H1 (cell line): ENCODE measurements around the gene ZNF649. TPM values are rescaled to one million over a fixed set of nuclear protein-coding genes. Genes with fewer than 3 reads are reported as not detected.

ENCODE experiments used
- CTCF ChIA-PET: fragments of 300-600 bp; sonication (Branson Sonifier 250); formaldehyde crosslinking; loops from one replicate; lab custom pipeline; 2021; ENCODE audit not compliant: partially characterized antibody; lab: Charles Lee
- POLR2A ChIA-PET: fragments of 300-600 bp; sonication (Branson Sonifier 250); formaldehyde crosslinking; loops from one replicate; lab custom pipeline; 2021; ENCODE audit warnings: inconsistent platforms; ENCODE audit not compliant: partially characterized antibody; lab: Charles Lee
- DNase-seq, 2 experiments: peaks; one replicate each; pipeline versions ENCODE4 v3.0.0 to v3.0.0-alpha.2; 2010 to 2022; ENCODE audit warnings: low spot score in 2 of 2, low read depth in 1 of 2, mixed read lengths in 1 of 2
- FAIRE-seq: peaks from 2 replicates; lab custom pipeline; 2011; peaks lifted over from hg19 to GRCh38; lab: Jason Lieb, UNC
- H2AFZ ChIP-seq: 2 replicates; pipeline ENCODE4 v1.8.1; 2012; ENCODE audit warnings: low read length, inconsistent platforms
- H2AK5ac ChIP-seq: 2 replicates; pipeline ENCODE4 v1.6.1; 2013; ENCODE audit warnings: low read depth, low read length
- H2BK120ac ChIP-seq: replicated peaks from 2 replicates; pipeline ENCODE3; 2013; ENCODE audit warnings: low read depth, low read length, inconsistent platforms
- H2BK12ac ChIP-seq: 2 replicates; pipeline ENCODE4 v1.6.1; 2013; ENCODE audit warnings: low read depth, low read length
- H2BK15ac ChIP-seq: 2 replicates; pipeline ENCODE4 v1.6.1; 2013; ENCODE audit warnings: low read length
- H2BK20ac ChIP-seq: 2 replicates; pipeline ENCODE4 v1.6.1; 2013; ENCODE audit warnings: low read length
- H2BK5ac ChIP-seq: 2 replicates; pipeline ENCODE4 v1.6.1; 2013; ENCODE audit warnings: low read depth, low read length
- H3K14ac ChIP-seq: 2 replicates; pipeline ENCODE4 v1.6.1; 2013; ENCODE audit warnings: inconsistent platforms; ENCODE audit not compliant: insufficient read length
- H3K18ac ChIP-seq: 2 replicates; pipeline ENCODE4 v1.6.1; 2013; ENCODE audit warnings: low read length; ENCODE audit errors: extremely low read depth
- H3K23ac ChIP-seq: 2 replicates; pipeline ENCODE4 v1.6.1; 2013; ENCODE audit warnings: inconsistent platforms; ENCODE audit not compliant: insufficient read length
- H3K23me2 ChIP-seq: 2 replicates; pipeline ENCODE4 v1.6.1; 2013; ENCODE audit warnings: low read depth, low read length
- H3K27ac ChIP-seq: 2 replicates; pipeline ENCODE4 v1.6.1; 2011; ENCODE audit warnings: low read depth, low read length, inconsistent platforms
- H3K27me3 ChIP-seq, 4 experiments: replicated peaks in 1 of 4; 1 replicate in 1 of 4; 2 replicates in 3 of 4; pipeline versions ENCODE4 v1.6.1 to v1.8.1; 2011 to 2013; ENCODE audit warnings: low read length in 3 of 4, mild to moderate bottlenecking in 3 of 4, inconsistent platforms in 2 of 4, mixed read lengths in 2 of 4, moderate library complexity in 1 of 4; ENCODE audit not compliant: control insufficient read depth in 3 of 4, insufficient read depth in 3 of 4; ENCODE audit errors: extremely low read depth in 1 of 4
- H3K36me3 ChIP-seq, 4 experiments: 2 replicates each; pipeline versions ENCODE4 v1.6.1 to v1.8.1; 2011 to 2013; ENCODE audit warnings: mild to moderate bottlenecking in 4 of 4, low read length in 3 of 4, moderate library complexity in 2 of 4, control low read depth in 1 of 4, inconsistent platforms in 1 of 4; ENCODE audit not compliant: insufficient read depth in 4 of 4, control insufficient read depth in 2 of 4
- H3K4ac ChIP-seq: replicated peaks from 2 replicates; pipeline ENCODE3; 2013; ENCODE audit warnings: low read length, low read depth, mixed read lengths, inconsistent platforms; ENCODE audit not compliant: insufficient read length
- H3K4me1 ChIP-seq, 4 experiments: replicated peaks in 1 of 4; 1 replicate in 1 of 4; 2 replicates in 3 of 4; pipeline versions ENCODE4 v1.6.1 to v1.8.1; 2011 to 2013; ENCODE audit warnings: low read length in 3 of 4, inconsistent platforms in 2 of 4, mixed read lengths in 1 of 4; ENCODE audit not compliant: insufficient read depth in 4 of 4, control insufficient read depth in 3 of 4
- H3K4me2 ChIP-seq, 2 experiments: 2 replicates each; pipeline versions ENCODE4 v1.6.1 to v1.8.1; 2011 to 2013; ENCODE audit warnings: low read depth in 2 of 2, low read length in 2 of 2, control low read depth in 1 of 2, inconsistent platforms in 1 of 2, mild to moderate bottlenecking in 1 of 2; ENCODE audit not compliant: insufficient read depth in 1 of 2
- H3K4me3 ChIP-seq, 4 experiments: fragments of 200-600, 300-600 bp in 1 of 4; sonication (generic), shearing (Covaris generic), sonication (Bioruptor Twin) in 1 of 4; 2 replicates each; pipeline versions ENCODE4 v1.5.1 to v1.8.1; 2011 to 2016; ENCODE audit warnings: low read length in 4 of 4, low read depth in 3 of 4, control low read depth in 2 of 4, inconsistent platforms in 2 of 4, mild to moderate bottlenecking in 2 of 4, mixed read lengths in 1 of 4, moderate library complexity in 1 of 4; ENCODE audit not compliant: insufficient read depth in 2 of 4; ENCODE audit errors: extremely low read depth in 1 of 4
- H3K56ac ChIP-seq: replicated peaks from 2 replicates; pipeline ENCODE3; 2013; ENCODE audit warnings: low read depth, mild to moderate bottlenecking, mixed read lengths, low read length, inconsistent platforms; ENCODE audit not compliant: insufficient read length
- H3K79me1 ChIP-seq: 2 replicates; pipeline ENCODE4 v1.6.1; 2013; ENCODE audit warnings: low read depth, low read length, control low read depth
- H3K79me2 ChIP-seq, 2 experiments: 2 replicates each; pipeline versions ENCODE4 v1.6.1 to v1.8.1; 2012 to 2013; ENCODE audit warnings: low read length in 2 of 2, mild to moderate bottlenecking in 2 of 2, inconsistent platforms in 1 of 2; ENCODE audit not compliant: insufficient read depth in 2 of 2, control insufficient read depth in 1 of 2
- H3K9ac ChIP-seq, 4 experiments: replicated peaks in 1 of 4; 1 replicate in 1 of 4; 2 replicates in 3 of 4; pipeline versions ENCODE4 v1.6.1 to v1.8.1; 2011 to 2013; ENCODE audit warnings: low read depth in 3 of 4, low read length in 3 of 4, control low read depth in 2 of 4, mild to moderate bottlenecking in 2 of 4, moderate library complexity in 2 of 4, inconsistent platforms in 1 of 4; ENCODE audit errors: extremely low read depth in 1 of 4
- H3K9me3 ChIP-seq, 2 experiments: 2 replicates each; pipeline versions ENCODE4 v1.6.1 to v1.8.1; 2012 to 2013; ENCODE audit warnings: mild to moderate bottlenecking in 2 of 2, moderate library complexity in 2 of 2, control low read depth in 1 of 2, inconsistent platforms in 1 of 2, low read depth in 1 of 2, low read length in 1 of 2, mixed read lengths in 1 of 2; ENCODE audit not compliant: insufficient read depth in 2 of 2
- H4K20me1 ChIP-seq, 2 experiments: replicated peaks in 1 of 2; 2 replicates each; pipeline versions ENCODE3 to v1.8.1; 2011 to 2013; ENCODE audit warnings: inconsistent platforms in 2 of 2, low read length in 2 of 2, mild to moderate bottlenecking in 1 of 2; ENCODE audit not compliant: insufficient read depth in 2 of 2, control insufficient read depth in 1 of 2
- H4K5ac ChIP-seq: 2 replicates; pipeline ENCODE4 v1.6.1; 2013; ENCODE audit warnings: low read length, low read depth, mixed read lengths, inconsistent platforms; ENCODE audit not compliant: insufficient read length
- H4K8ac ChIP-seq: 2 replicates; pipeline ENCODE4 v1.8.0; 2013; ENCODE audit warnings: mild to moderate bottlenecking, moderate library complexity, low read length, inconsistent platforms; ENCODE audit not compliant: insufficient read depth; ENCODE audit errors: extremely low read depth
- H4K91ac ChIP-seq: replicated peaks from 2 replicates; pipeline ENCODE3; 2013; ENCODE audit warnings: low read length, mixed read lengths, inconsistent platforms; ENCODE audit not compliant: insufficient read length
- BCL11A ChIP-seq, 2 experiments: IDR thresholded peaks; one replicate each; pipeline ENCODE4 v1.6.1; 2011; ENCODE audit warnings: low read depth in 2 of 2, low read length in 2 of 2, mild to moderate bottlenecking in 2 of 2
- KDM1A ChIP-seq: fragments of 200-600, 300-600 bp; sonication (generic); IDR thresholded peaks from 2 replicates; pipeline ENCODE4 v1.7.1; 2016; ENCODE audit warnings: mild to moderate bottlenecking, low read length, borderline replicate concordance
- KDM5A ChIP-seq: fragments of 200-600 bp; IDR thresholded peaks from 2 replicates; pipeline ENCODE4 v1.7.1; 2012; ENCODE audit warnings: mild to moderate bottlenecking, low read length, inconsistent platforms, mixed read lengths
- MAFK ChIP-seq: IDR thresholded peaks from 2 replicates; pipeline ENCODE4 v1.6.1; 2012; ENCODE audit warnings: low read depth, mild to moderate bottlenecking, improper control_type of control experiment, low read length
- RNF2 ChIP-seq: fragments of 200-900, 300-1000 bp; sonication (generic); IDR thresholded peaks from 2 replicates; pipeline ENCODE4 v1.7.1; 2016; ENCODE audit warnings: borderline replicate concordance, low read depth, mild to moderate bottlenecking, antibody characterized with exemption, low read length; ENCODE audit not compliant: poor library complexity, severe bottlenecking; ENCODE audit errors: missing control alignments
- SRF ChIP-seq: IDR thresholded peaks from 2 replicates; pipeline ENCODE4 v1.6.1; 2011; ENCODE audit warnings: mild to moderate bottlenecking, low read depth, low read length, moderate library complexity
- TAF1 ChIP-seq: IDR thresholded peaks from 2 replicates; pipeline ENCODE4 v1.6.1; 2011; ENCODE audit warnings: mild to moderate bottlenecking, low read depth, low read length
- WGBS, 2 experiments: shearing (Covaris generic) in 1 of 2; methylation state at CpG; one replicate each; pipeline versions ENCODE4 v1.1.6 to v1.1.7; 2013 to 2015; ENCODE audit warnings: low lambda C conversion rate in 2 of 2, mixed read lengths in 2 of 2, inconsistent platforms in 1 of 2, low coverage in 1 of 2, missing lambda C conversion rate in 1 of 2; ENCODE audit not compliant: insufficient replicate concordance in 2 of 2, insufficient coverage in 1 of 2, insufficient read length in 1 of 2; ENCODE audit errors: extremely low coverage in 1 of 2, missing lambda C conversion rate in 1 of 2; 5-methylcytosine and 5-hydroxymethylcytosine counted together
- polyA plus RNA-seq, 7 experiments: library from polyadenylated mRNA; depleted of rRNA in 3 of 7; stranded (reverse) in 5 of 7; unstranded in 2 of 7; fragments of >200 nt in 5 of 7; fragments of 200-250 nt in 2 of 7; gene quantifications; 1 replicate in 5 of 7; 2 replicates in 1 of 7; 4 replicates in 1 of 7; pipeline versions ENCODE4 v1.2.1 to v1.2.3, GENCODE V29; 2011 to 2013; ENCODE audit warnings: missing spikeins in 2 of 7, mixed read lengths in 2 of 7
- total RNA-seq: library from RNA; stranded (reverse); fragmentation: NEBNext Ultra II Directional; extraction: Animal tissue kit (Norgen Biotek cat#: 25700); gene quantifications from 2 replicates; pipeline ENCODE4 v1.2.1, GENCODE V29; 2021
- TF ChIP-seq, protein P1 (sequence below): IDR thresholded peaks from 2 replicates; pipeline ENCODE4 v1.6.1; 2011; ENCODE audit warnings: low read length, improper control_type of control experiment

The ZNF649 gene
- total and polyA plus RNA-seq, 2 of the 8 experiments (the other 6 are each of a cell fraction or from before 2014, with no cell fraction given) = 24.7 to 51.7 TPM

DNA sequence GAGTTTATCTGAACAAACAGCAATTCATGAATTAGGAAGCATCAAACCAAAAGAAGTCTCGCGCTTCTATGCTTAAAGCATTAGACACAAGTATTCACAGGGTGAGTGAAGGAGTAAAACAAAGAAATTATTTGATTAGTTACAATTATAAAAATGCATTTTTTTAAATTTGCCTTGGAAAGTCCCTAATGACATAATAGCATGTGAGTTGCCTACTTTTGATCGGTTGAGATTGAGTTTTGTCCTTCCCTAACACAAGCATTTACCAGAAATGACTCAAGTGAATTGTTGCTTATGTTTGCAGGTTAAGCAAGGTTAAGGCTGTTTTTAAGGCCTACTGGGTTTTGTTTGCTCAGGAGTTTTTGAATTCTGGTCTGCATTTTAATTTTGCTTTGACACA, 389 bp upstream of the ZNF649 start:
- H3K4me1 ChIP-seq = peaks cover 4 to 19% (median 11%) of the 10 kb centered on the region in 4 experiments
- H4K8ac ChIP-seq = no peak overlapping the region
- whole genome bisulfite sequencing, 2 experiments = 25% methylated on average over 3 of the region's 3 CpGs; no CpG with 5 or more reads in 1 of the 2 experiments
- H2BK5ac ChIP-seq = peak overlapping the region; percentile 97
- H3K56ac ChIP-seq = peak overlapping the region; percentile 90
- peak overlapping the region; percentile 93 to 100 (median 96); a peak in 7 of 8 replicates for H3K4me3 ChIP-seq
- peak overlapping the region; percentile 100 for H2BK120ac ChIP-seq
- H2BK20ac ChIP-seq = peak overlapping the region; percentile 87; the same call in 1 of the 2 replicates
- H3K14ac ChIP-seq = peak overlapping the region; percentile 54
- ChIA-PET POLR2A (interaction anchor here (0.7 to 1.4 kb wide), 3 partner anchors 12 to 23 kb away, joined by 3 to 6 read pairs (median 5); no protein-coding TSS in a partner anchor), CTCF (no interaction called here)
- peak overlapping the region; percentile 76 for H3K18ac ChIP-seq
- H2AK5ac ChIP-seq = peak overlapping the region; percentile 96
- peak overlapping the region; percentile 100 for H4K91ac ChIP-seq
- H3K23me2 ChIP-seq = no peaks in the 10 kb centered on the region
- no peak for DNase-seq
- no peak overlapping the region for H2AFZ ChIP-seq
- H3K27ac ChIP-seq = peak overlapping the region; percentile 93
- H2BK15ac ChIP-seq = peak overlapping the region; percentile 12; the same call in 1 of the 2 replicates
- no peak overlapping the region for H3K23ac ChIP-seq
- peak overlapping the region; percentile 100 for H3K4ac ChIP-seq
- peak overlapping the region; percentile 99 for H2BK12ac ChIP-seq
- H3K9ac ChIP-seq = peak overlapping the region in 3 of 4 experiments; percentile 6 to 61 (median 39); a peak in 4 of 7 replicates
- peak overlapping the region; percentile 97 for H4K5ac ChIP-seq
- peak overlapping the region; percentile 67 to 94 for H3K4me2 ChIP-seq
- no peaks in the 10 kb centered on the region for H3K27me3 ChIP-seq
- H3K36me3 ChIP-seq = peaks cover 10 to 31% (median 22%) of the 10 kb centered on the region in 4 experiments
- TF ChIP-seq RNF2 (no peak), SRF (no peak), BCL11A (IDR thresholded peaks at IDR 0.05; ENCODE audit: low read depth in 2 of 2, low read length in 2 of 2) (no peak), KDM1A (no peak), MAFK (0 out of 2 replicates have a peak, but pooled peaks have one; percentile 4), TAF1 (no peak), KDM5A (no peak)
- TF ChIP-seq, protein P1, sequence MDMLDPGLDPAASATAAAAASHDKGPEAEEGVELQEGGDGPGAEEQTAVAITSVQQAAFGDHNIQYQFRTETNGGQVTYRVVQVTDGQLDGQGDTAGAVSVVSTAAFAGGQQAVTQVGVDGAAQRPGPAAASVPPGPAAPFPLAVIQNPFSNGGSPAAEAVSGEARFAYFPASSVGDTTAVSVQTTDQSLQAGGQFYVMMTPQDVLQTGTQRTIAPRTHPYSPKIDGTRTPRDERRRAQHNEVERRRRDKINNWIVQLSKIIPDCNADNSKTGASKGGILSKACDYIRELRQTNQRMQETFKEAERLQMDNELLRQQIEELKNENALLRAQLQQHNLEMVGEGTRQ = no peak
- TF ChIP-seq, all 59 proteins: peak for 1
- Histone ChIP-seq H3K9me3 (peaks cover 21 to 29% of the 10 kb centered on the region in 2 experiments), H3K79me2 (peaks cover 44 to 48% of the 10 kb centered on the region in 2 experiments), H3K79me1 (peaks cover 4% of the 10 kb centered on the region; the same call in 1 of the 2 replicates), H4K20me1 (peaks cover 2% of the 10 kb centered on the region in 2 experiments)
- FAIRE-seq = no peak
